Subcutaneous abdominal adipose tissue (tissue), 5 donors: ENCODE data around the gene ARHGAP27.
"Not testable (repeated sequence)": the region's sequence is repeated elsewhere in the genome, so short reads cannot be mapped to it uniquely, and the experiment has no call there.

ENCODE experiments used
- H3K27ac ChIP-seq: one replicate; pipeline ENCODE4 v1.7.0; 2013; ENCODE audit warnings: low read depth, mild to moderate bottlenecking, inconsistent platforms, low read length, moderate library complexity
- H3K27me3 ChIP-seq, 5 donors: one replicate each; pipeline ENCODE4 v1.7.0; 2013; ENCODE audit warnings: low read length in 5 of 5, inconsistent platforms in 1 of 5; ENCODE audit not compliant: control insufficient read depth in 5 of 5, insufficient read depth in 4 of 5
- H3K36me3 ChIP-seq, 5 donors: one replicate each; pipeline ENCODE4 v1.7.0; 2013; ENCODE audit warnings: low read length in 5 of 5; ENCODE audit not compliant: control insufficient read depth in 5 of 5, insufficient read depth in 5 of 5
- H3K4me1 ChIP-seq, 5 donors: one replicate each; pipeline ENCODE4 v1.7.0; 2013; ENCODE audit warnings: low read length in 5 of 5, mild to moderate bottlenecking in 3 of 5, moderate library complexity in 1 of 5; ENCODE audit not compliant: control insufficient read depth in 5 of 5, insufficient read depth in 5 of 5
- H3K4me3 ChIP-seq, 5 donors: one replicate each; pipeline ENCODE4 v1.7.0; 2013; ENCODE audit warnings: low read length in 5 of 5, low read depth in 1 of 5
- H3K9ac ChIP-seq, 5 donors: one replicate each; pipeline ENCODE4 v1.7.0; 2013; ENCODE audit warnings: low read length in 5 of 5, mild to moderate bottlenecking in 4 of 5, moderate library complexity in 3 of 5
- H3K9me3 ChIP-seq, 5 donors: one replicate each; pipeline ENCODE4 v1.7.0; 2013; ENCODE audit warnings: low read length in 5 of 5; ENCODE audit not compliant: control insufficient read depth in 5 of 5
- donor health status: healthy.
- donor health status: healthy.
- donor health status: healthy.
- donor health status: healthy.
- donor health status: healthy.

ARHGAP27 gene

GRCh38 chr17:45346216-45347015 lies 86.3 kb downstream of the ARHGAP27 start:
- Histone ChIP-seq H3K27me3 (peaks cover 0 to 20% (median 0%) of the 10 kb centered on the region in 5 donors), H3K9me3 (no peaks in the 10 kb centered on the region), H3K4me3 (no peak overlapping the region), H3K4me1 (peaks cover 8 to 26% (median 22%) of the 10 kb centered on the region in 5 donors), H3K9ac (no peak overlapping the region), H3K27ac (peak overlapping the region; percentile 57), H3K36me3 (no peaks in the 10 kb centered on the region)

GRCh38 chr17:45345554-45346215 lies 87.0 kb downstream of the ARHGAP27 start:
- peak overlapping the region; percentile 57 for H3K27ac ChIP-seq
- no peaks in the 10 kb centered on the region for H3K9me3 ChIP-seq
- peaks cover 8 to 30% (median 22%) of the 10 kb centered on the region in 5 donors for H3K4me1 ChIP-seq
- peaks cover 0 to 22% (median 0%) of the 10 kb centered on the region in 5 donors for H3K27me3 ChIP-seq
- H3K9ac ChIP-seq: no peak overlapping the region
- H3K36me3 ChIP-seq: no peaks in the 10 kb centered on the region
- no peak overlapping the region for H3K4me3 ChIP-seq

- no peak overlapping the region for H3K9ac ChIP-seq
Measured at GRCh38 chr17:45345246-45345553, 87.5 kb downstream of the ARHGAP27 start.

GRCh38 chr17:45343967-45344664 lies 88.6 kb downstream of the ARHGAP27 start:
- H3K4me1 ChIP-seq: peaks cover 8 to 32% (median 24%) of the 10 kb centered on the region in 5 donors

More at GRCh38 chr17:45345246-45345553, 87.5 kb downstream of the ARHGAP27 start:
- H3K4me1 ChIP-seq: peaks cover 8 to 30% (median 22%) of the 10 kb centered on the region in 5 donors
- H3K27me3 ChIP-seq: peaks cover 0 to 22% (median 2%) of the 10 kb centered on the region in 5 donors
- H3K36me3 ChIP-seq: no peaks in the 10 kb centered on the region
- no peak overlapping the region for H3K4me3 ChIP-seq
- H3K27ac ChIP-seq: peak overlapping the region; percentile 57
- H3K9me3 ChIP-seq: no peaks in the 10 kb centered on the region

More at GRCh38 chr17:45343967-45344664, 88.6 kb downstream of the ARHGAP27 start:
- not testable (repeated sequence) for H3K27ac ChIP-seq, H3K9ac ChIP-seq, H3K9me3 ChIP-seq, H3K4me3 ChIP-seq, H3K36me3 ChIP-seq
- H3K27me3 ChIP-seq: peaks cover 0 to 27% (median 2%) of the 10 kb centered on the region in 5 donors
